AG09319 (cell line): ENCODE measurements around the gene GALNT16.
A peak's percentile ranks its signal among the peaks of the same experiment; 100 is the strongest.

Experiments
- DNase-seq: peaks from one replicate; pipeline ENCODE4 v3.0.0-alpha.2; 2010; ENCODE audit warnings: low read depth; ENCODE audit errors: extremely low read depth
- CTCF ChIP-seq: IDR thresholded peaks from 2 replicates; pipeline ENCODE4 v1.5.1; 2011; ENCODE audit warnings: low read depth, mild to moderate bottlenecking, inconsistent platforms, low read length, moderate library complexity

Gene GALNT16

GRCh38 chr14:69242311-69243224, 17.4 kb upstream of the GALNT16 start:
- DNase-seq = peak; percentile 50
- peak; percentile 59 for TF ChIP-seq CTCF

GRCh38 chr14:69244946-69245345, 15.0 kb upstream of the GALNT16 start:
- TF ChIP-seq CTCF = no peak
- no peak for DNase-seq

- TF ChIP-seq CTCF = no peak
- DNase-seq = no peak
These were observed 13.6 kb upstream of the GALNT16 start for GRCh38 chr14:69246331-69246730.

- peak; percentile 93 for DNase-seq
These were observed 12.1 kb upstream of the GALNT16 start for GRCh38 chr14:69247676-69248440.

GRCh38 chr14:69249603-69250002, 10.4 kb upstream of the GALNT16 start:
- no peak for DNase-seq
- TF ChIP-seq CTCF = no peak

More at GRCh38 chr14:69247676-69248440, 12.1 kb upstream of the GALNT16 start:
- peak; percentile 46 for TF ChIP-seq CTCF

GRCh38 chr14:69252851-69253250, 7.1 kb upstream of the GALNT16 start:
- no peak for DNase-seq
- TF ChIP-seq CTCF = no peak

- no peak for TF ChIP-seq CTCF
- DNase-seq = no peak
These were observed 811 bp upstream of the GALNT16 start for GRCh38 chr14:69259168-69259526.
